ENCODE results near the gene KCNT1.

KCNT1 gene

GRCh38 chr9:135777623-135778177, 75.7 kb downstream of the KCNT1 start:
- in situ Hi-C loops (cut with MboI; ENCODE audit: low sequenced_read_pairs), result no loop called here

DNA sequence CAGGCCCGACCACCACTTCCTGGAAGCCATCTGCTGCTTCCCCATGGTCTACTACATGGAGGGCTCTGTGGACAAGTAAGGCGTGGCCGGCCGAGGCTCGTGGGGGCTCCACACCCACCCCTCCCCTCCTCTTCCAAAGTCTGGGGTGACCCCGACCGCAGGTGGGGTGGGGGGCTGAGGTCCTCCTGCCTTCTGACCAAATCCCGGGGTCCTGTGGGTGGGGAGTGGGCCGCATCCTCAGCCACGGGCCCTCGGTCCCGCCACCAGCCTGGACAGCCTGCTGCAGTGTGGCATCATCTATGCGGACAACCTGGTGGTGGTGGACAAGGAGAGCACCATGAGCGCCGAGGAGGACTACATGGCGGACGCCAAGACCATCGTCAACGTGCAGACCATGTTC, 76.4 kb downstream of the KCNT1 start:
- in situ Hi-C loops (cut with MboI; ENCODE audit: low sequenced_read_pairs), result no loop called here

GRCh38 chr9:135779571-135779970, 77.6 kb downstream of the KCNT1 start:
- in situ Hi-C loops (cut with MboI; ENCODE audit: low sequenced_read_pairs), result no loop called here

- in situ Hi-C loops (cut with MboI; ENCODE audit: low sequenced_read_pairs), result no loop called here
Observed at GRCh38 chr9:135780086-135780485, 78.1 kb downstream of the KCNT1 start.

DNA sequence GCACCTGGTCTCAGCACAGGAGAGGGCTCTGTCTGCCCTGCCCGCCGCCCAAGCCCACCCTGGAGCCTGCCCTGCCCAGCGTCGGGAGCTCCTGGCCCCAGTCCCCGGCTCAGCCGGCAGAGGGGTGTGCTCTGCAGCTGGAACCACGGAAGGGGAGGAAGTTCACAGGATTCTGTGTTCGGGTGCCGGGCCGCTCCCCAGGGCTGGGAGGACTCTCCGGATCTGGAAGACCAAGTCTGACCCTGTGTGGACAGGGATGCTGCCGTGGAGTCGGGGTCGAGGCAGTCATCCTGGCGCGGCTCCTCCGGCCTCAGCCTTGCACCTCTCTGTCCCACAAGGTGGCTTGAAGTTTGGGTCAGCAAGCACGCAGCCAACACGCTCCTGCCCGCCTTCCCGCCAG, 78.6 kb downstream of the KCNT1 start:
- in situ Hi-C loops (cut with MboI; ENCODE audit: low sequenced_read_pairs), result no loop called here

- in situ Hi-C loops (cut with MboI; ENCODE audit: low sequenced_read_pairs), result no loop called here
Observed at GRCh38 chr9:135782946-135783345, 81.0 kb downstream of the KCNT1 start.

GRCh38 chr9:135783540-135784245, 81.7 kb downstream of the KCNT1 start:
- in situ Hi-C loops (cut with MboI; ENCODE audit: low sequenced_read_pairs), result no loop called here

GRCh38 chr9:135785013-135785575, 83.1 kb downstream of the KCNT1 start:
- in situ Hi-C loops (cut with MboI; ENCODE audit: low sequenced_read_pairs), result no loop called here

DNA sequence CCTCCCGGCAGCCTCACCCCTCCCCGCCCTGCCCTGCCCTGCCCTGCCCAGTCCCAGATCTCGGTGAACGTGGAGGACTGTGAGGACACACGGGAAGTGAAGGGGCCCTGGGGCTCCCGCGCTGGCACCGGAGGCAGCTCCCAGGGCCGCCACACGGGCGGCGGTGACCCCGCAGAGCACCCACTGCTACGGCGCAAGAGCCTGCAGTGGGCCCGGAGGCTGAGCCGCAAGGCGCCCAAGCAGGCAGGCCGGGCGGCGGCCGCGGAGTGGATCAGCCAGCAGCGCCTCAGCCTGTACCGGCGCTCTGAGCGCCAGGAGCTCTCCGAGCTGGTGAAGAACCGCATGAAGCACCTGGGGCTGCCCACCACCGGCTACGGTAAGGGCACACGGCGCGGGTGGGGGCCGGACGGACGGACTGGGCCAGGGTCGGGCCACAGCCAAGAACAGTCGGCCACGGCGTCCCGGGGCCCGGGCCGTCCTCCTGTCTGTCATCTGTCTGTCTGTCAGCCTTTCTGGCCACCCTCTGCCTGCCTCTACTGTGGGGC, 84.2 kb downstream of the KCNT1 start:
- in situ Hi-C loops (cut with MboI; ENCODE audit: low sequenced_read_pairs), result no loop called here

DNA sequence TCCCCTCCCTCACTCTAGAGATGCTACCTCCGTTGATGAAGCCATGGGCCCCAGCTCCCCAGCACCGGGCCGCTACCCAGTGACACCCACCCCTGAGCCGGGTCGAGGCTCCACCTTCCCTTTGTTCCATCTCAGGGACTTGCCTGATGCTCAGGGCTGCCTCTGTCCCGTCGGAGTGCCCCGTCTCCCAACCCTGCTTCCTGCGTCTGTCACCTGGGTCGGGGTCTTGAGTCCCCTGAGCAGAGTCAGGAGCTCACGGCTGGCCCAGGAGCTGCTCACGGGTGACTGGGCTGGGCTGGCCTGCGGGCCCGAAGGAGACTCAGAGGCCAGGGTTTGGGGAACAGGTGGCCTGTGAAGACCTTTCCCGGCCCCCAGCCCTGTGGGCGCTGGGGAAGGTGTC, 85.3 kb downstream of the KCNT1 start:
- in situ Hi-C loops (cut with MboI; ENCODE audit: low sequenced_read_pairs), result no loop called here

DNA sequence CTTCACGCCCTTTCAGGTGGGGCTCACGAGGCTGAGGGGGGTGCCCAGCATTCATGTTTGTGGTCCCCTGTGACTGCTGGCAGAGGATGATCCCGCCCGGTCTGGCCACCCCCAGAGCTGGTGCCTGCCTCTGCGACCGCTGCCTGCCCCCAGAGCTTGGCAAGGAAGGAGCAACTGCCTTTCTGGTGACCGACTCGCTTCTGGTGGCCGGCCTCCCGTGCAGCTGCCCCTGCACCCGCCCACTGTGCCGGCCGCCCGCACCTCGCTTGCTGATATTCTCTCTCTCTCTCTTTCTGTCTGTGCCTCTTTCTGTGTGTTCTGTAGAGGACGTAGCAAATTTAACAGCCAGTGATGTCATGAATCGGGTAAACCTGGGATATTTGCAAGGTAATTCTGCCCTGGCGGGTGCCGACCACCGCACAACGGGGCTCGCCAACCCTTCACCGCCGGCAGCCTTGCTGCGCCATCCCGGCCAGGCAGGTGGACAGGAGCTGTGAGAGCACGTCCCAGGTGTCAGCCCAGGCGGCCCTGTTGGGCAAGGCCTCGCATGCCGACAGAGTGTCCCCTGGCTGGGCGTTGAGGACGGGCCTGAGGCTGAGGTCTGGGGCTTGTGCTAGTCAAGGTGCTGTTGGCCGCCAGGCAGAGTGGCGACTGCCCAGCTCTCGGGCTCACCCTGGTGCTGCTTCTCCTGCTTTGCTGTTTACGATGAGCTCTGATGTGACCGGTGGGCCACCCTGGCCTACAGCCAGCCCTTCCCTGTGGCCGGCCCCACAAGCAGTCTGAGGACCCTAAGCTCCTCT, 86.0 kb downstream of the KCNT1 start:
- in situ Hi-C loops (cut with MboI; ENCODE audit: low sequenced_read_pairs), result no loop called here

DNA sequence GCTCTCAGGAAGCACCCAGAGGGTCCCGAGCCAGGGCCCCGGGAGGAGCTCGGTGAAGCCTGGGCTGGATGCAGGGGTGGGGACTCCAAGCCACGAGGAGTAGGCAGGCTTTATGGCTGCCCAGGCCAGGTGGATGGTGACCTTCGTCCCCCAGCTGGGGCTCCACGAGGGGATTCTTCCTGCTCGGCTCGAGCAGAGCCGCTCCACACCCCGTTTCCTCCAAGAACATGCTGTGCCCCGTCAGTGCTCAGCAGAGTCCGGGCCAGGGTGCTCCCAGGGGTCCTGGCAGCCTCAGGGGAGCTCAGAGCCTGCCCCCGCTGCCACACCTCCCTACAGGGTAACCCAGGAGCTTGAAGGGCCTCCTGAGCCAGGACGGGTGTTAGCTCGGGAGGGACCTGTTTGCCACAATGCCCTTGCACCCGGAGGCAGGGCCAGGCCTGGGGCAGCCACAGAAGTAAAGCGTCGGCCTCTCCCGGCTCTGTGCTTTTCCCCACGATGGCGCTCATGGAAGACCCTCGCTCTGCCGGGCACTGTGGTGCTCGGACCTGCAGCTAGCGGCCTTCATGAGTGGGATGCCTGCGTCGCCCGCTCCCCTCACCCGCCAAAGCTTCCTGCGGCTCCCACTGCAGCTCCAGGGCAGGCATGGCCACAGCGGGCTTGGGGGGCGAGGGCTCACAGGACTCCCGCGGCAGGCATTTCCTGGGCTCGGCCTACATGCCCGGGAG, 86.8 kb downstream of the KCNT1 start:
- in situ Hi-C loops (cut with MboI; ENCODE audit: low sequenced_read_pairs), result no loop called here

- in situ Hi-C loops (cut with MboI; ENCODE audit: low sequenced_read_pairs), result no loop called here
Observed at GRCh38 chr9:135789838-135790291, 87.9 kb downstream of the KCNT1 start.

DNA sequence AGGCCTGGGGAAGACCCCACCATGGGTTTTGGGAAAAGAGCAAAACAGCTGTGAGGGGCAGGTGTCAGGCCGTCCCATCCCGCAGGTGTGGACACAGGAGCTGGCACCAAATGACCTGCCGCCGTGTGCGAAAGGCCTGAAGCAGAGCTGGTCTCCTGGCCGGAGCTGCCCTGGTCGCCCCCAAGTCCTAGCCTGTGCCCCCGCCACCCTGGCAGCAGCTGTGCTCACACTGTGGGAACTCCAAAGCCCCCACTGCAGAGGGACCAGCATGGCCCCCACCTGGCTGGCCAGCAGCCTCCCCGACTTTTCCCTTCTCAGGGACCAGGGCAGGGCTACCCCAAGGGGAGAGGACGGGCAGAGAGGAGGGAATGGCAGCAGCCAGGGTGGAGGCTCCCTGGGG, 88.4 kb downstream of the KCNT1 start:
- in situ Hi-C loops (cut with MboI; ENCODE audit: low sequenced_read_pairs), result no loop called here

DNA sequence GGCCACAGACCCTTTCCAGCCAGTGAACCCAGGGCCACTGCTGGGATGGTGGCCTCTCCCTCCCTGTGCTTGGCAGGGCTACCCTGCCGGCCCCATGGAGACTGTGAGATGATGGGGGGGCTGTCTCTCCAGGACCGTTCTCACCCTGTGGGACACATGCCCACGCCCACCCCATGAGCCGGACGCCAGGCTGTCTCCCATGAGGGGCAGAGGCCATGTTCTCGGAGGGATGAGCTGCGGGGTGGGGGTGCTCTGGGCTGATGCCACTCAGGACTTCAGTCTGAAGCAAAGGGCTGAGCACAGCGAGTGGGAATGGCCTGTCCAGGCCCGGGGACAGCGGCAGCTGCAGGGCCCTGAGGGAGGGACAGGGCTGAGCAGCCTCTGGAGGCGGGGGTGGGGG, 88.9 kb downstream of the KCNT1 start:
- in situ Hi-C loops (cut with MboI; ENCODE audit: low sequenced_read_pairs), result no loop called here

- in situ Hi-C loops (cut with MboI; ENCODE audit: low sequenced_read_pairs), result no loop called here
Observed at GRCh38 chr9:135791431-135792267, 89.7 kb downstream of the KCNT1 start.

GRCh38 chr9:135792268-135793128, 90.5 kb downstream of the KCNT1 start:
- in situ Hi-C loops (cut with MboI; ENCODE audit: low sequenced_read_pairs), result no loop called here

DNA sequence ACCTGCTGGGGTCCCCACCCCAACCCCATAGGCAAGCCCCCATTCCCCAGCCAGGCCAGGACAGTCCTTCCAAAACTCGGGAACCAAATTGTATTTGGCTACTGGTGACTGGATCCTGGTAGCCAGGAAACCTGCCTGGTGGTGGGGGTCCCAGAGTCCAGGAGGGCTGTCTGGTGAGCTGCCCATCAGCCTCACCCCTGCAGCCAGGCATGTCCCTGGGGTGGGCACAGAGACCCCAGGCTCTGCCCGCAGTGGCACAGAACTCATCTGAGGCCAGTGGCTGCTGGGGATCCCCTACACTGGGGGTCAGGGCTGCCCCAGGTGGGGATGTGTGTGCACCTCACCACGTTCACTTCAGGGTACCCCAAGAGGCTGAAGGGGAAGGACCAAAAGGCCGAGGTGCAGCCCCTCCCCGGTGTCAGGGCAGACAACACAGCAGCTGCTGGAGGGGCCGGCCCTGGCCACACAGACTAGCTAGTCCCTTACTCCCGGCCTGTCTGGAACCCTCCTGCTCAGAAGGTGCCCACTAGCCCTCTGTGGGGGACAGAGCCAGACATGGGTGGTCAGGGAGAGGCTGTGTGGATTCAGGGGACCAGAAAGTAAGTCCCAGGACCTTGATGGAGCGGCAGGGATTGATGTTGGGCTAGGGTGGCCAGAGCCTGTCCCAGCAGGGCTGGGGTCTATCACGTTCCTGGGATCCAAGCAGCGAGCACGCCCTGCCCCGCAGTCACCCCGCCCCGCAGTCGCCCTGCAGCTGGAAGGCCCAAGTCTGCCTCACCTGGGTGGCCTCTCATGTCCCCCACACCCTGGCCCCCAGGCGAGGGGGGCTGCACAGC, 91.5 kb downstream of the KCNT1 start:
- in situ Hi-C loops (cut with MboI; ENCODE audit: low sequenced_read_pairs), result no loop called here
